ENCODE data around the gene PRKAA1.

The PRKAA1 gene

GRCh38 chr5:40834849-40835787 lies 36.9 kb upstream of the PRKAA1 start, which contains the start of gene RPL37:
Gene RPL37, minus strand, starts transcription at chr5:40835222. Its CDS starts 37 bp downstream, at chr5:40835185.
- TF ChIP-seq ZFX (IDR thresholded peaks at IDR 0.05) (peak; percentile 96), CTCF (conservative IDR thresholded peaks at IDR 0.05) (no peak)
- peak within 1 kb of the TSS; percentile 92 for H3K27ac ChIP-seq

GRCh38 chr5:40834391-40834848 lies 36.2 kb upstream of the PRKAA1 start:
- H3K27ac ChIP-seq = peak overlapping the region; percentile 92
- no peak; the same call in 1 of the 2 replicates for TF ChIP-seq ZFX (IDR thresholded peaks at IDR 0.05)
- TF ChIP-seq CTCF (conservative IDR thresholded peaks at IDR 0.05) = no peak

- peak overlapping the region; percentile 92 for H3K27ac ChIP-seq
- TF ChIP-seq ZFX (IDR thresholded peaks at IDR 0.05) = no peak
- TF ChIP-seq CTCF (conservative IDR thresholded peaks at IDR 0.05) = no peak
Measured at GRCh38 chr5:40833712-40834229, 35.6 kb upstream of the PRKAA1 start.

- H3K27ac ChIP-seq = no peak overlapping the region
- TF ChIP-seq CTCF (conservative IDR thresholded peaks at IDR 0.05) = no peak
- no peak for TF ChIP-seq ZFX (IDR thresholded peaks at IDR 0.05)
Measured at GRCh38 chr5:40832345-40832744, 34.2 kb upstream of the PRKAA1 start.

- no peak for TF ChIP-seq ZFX (IDR thresholded peaks at IDR 0.05)
- TF ChIP-seq CTCF (conservative IDR thresholded peaks at IDR 0.05) = no peak
- no peak overlapping the region for H3K27ac ChIP-seq
Measured at GRCh38 chr5:40831346-40832210, 33.4 kb upstream of the PRKAA1 start.

- no peak for TF ChIP-seq CTCF (conservative IDR thresholded peaks at IDR 0.05)
- TF ChIP-seq ZFX (IDR thresholded peaks at IDR 0.05) = no peak
- H3K27ac ChIP-seq = no peak overlapping the region
Measured at GRCh38 chr5:40829748-40830533, 31.8 kb upstream of the PRKAA1 start.
